SKM-1 treated with dmso at 0.1 percent for 144 hours (cell line): ENCODE measurements around the gene HLA-F.

Experiments used
- DNase-seq: peaks from one replicate; lab custom pipeline; 2025; ENCODE audit not compliant: unreplicated experiment; lab: John Stamatoyannopoulos, UW

Gene HLA-F

DNA sequence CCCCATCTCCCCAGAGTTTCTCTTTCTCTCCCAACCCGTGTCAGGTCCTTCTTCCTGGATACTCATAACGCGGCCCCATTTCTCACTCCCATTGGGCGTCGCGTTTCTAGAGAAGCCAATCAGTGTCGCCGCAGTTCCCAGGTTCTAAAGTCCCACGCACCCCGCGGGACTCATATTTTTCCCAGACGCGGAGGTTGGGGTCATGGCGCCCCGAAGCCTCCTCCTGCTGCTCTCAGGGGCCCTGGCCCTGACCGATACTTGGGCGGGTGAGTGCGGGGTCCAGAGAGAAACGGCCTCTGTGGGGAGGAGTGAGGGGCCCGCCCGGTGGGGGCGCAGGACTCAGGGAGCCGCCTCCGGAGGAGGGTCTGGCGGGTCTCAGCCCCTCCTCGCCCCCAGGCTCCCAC, at the start of gene HLA-F:
HLA-F (plus strand) TSS at position 173 of the 404 bp plus-strand sequence; CDS start at position 203, 30 bp downstream.
- DNase-seq, result peak; percentile 82

GRCh38 chr6:29674008-29674407, 49.2 kb upstream of the HLA-F start:
- DNase-seq, result no peak

GRCh38 chr6:29675561-29675960, 47.7 kb upstream of the HLA-F start:
- DNase-seq, result no peak

DNA sequence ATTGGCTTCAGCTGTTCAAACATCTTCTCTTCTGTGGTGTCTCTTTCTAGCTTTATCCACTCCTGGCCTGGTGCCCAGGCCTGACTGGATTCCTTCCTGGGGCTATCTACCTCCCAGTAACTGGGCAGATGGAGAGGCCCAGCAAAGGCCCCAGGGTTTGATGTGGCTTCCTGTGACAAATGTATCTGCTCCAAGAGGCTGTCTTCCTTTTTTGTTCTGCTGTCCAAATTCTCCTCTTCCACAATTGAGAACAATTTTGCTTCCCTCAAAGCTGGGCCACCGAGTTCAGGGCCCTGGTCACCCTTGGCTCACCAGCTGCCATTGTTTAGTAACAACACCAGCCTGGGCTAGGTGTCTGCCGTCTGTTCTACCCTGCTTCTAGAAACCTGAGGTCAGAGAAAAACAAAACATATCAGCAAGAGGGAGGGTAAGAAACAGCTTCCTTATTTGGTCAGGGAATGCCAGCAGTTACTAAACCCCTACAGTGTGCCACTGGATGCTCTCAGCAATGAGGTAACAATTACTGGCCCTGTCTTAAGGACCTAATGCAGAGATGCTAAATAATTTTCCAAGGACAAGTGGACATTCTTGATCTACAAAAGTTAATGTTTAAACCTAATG, 46.1 kb upstream of the HLA-F start:
- peak; percentile 55 for DNase-seq

GRCh38 chr6:29678114-29678513, 45.1 kb upstream of the HLA-F start:
- no peak for DNase-seq

DNA sequence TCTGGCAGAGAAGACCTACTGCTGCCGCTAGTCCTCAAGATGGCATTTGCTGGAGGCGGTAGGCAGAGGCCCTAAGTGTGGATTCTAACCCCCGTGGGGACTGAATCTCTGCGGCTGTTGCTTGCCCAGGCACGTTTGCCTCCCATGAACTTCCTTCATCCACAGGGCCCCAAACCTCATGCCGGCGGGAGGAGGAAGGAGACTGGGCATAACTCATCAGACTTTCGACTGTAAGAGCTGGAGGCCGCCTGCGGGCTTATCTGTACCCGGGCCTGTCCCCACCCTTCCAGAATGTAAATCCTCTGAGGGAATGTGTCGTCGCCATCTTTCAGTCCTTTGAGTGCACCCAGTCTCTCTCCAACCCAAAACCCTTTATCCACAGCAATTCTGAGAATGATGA, 43.3 kb upstream of the HLA-F start:
- no peak for DNase-seq

- DNase-seq, result no peak
Observed at GRCh38 chr6:29680416-29680815, 42.8 kb upstream of the HLA-F start.

- no peak for DNase-seq
Observed at GRCh38 chr6:29680904-29681303, 42.3 kb upstream of the HLA-F start, which contains the start of gene ZFP57. ZFP57 (minus strand) TSS chr6:29681152; CDS start chr6:29677003, 4,149 bp downstream.

- no peak for DNase-seq
Observed at GRCh38 chr6:29681811-29682210, 41.4 kb upstream of the HLA-F start.

DNA sequence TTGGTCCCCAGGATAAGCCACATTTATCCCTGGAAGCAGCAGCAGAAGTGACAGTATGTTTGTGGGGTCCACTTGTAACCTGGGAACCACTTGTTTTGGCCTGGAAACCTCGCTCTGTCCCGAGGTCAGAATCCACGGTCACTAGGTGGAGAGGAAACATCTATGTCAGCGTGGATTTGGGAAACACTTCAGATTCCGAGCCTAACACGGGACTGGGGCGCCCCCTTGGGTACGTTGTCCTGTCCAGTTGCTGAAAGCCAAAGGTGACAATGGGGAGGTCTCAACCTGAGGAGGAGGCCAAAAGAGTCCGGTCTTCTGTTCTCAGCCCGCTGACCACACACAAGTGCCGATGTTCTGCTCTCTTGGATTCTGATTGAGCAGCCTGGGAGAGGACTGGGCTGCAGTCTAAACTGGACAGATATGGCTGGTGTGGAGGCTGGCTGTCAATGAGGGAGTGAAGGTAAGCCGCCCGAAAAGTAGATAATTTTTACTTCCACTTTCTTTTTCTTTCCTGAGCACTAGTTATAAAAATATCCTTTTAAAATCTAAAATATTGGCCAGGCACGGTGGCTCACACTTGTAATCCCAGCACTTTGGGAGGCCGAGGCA, 37.4 kb upstream of the HLA-F start:
- DNase-seq, result no peak

- no peak for DNase-seq
Observed at GRCh38 chr6:29694637-29695036, 28.6 kb upstream of the HLA-F start.

GRCh38 chr6:29696147-29697125, 26.8 kb upstream of the HLA-F start:
- DNase-seq, result peak; percentile 41

GRCh38 chr6:29702519-29703103, 20.6 kb upstream of the HLA-F start:
- no peak for DNase-seq

DNA sequence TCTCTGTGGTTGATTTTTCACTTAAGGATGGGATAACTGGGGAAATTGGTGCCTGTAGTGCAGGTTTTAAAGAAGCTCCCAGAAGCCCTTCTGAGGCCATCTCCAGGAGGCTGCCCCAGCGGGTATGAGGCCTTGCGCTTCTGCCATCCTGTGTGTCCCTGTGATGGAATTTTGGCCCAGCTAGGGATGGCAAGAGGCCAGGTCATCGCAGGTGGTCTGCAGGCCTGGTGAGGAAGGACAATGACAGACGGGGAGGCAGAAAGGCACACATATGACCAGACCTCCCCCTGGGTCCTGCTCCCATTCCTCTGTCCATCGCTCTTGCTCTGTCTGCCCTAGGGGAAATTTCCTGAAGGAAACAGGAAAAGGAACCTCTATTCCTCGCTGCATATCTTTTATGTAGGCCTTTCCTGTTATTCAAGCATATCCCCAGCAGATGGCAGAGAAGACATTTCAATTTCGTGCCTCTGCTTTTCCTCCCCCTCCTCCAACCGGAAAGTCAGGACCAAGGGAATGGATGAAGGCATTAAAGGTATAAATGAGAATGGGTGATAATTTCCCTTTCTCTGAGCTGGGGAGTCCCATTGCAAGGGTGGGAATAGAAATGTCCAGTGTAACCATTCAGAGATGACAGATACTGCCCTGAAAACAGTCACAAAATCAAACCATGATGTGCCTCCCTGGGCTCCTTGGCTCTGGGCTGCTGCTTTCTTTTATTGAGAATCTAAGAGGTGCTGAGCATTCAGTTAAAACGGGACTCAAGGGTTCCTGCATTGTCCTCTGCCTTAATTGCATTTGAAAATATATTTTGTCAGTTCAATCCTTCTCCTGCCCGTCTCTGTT, 17.6 kb upstream of the HLA-F start:
- peak; percentile 21 for DNase-seq

- DNase-seq, result no peak
Observed at GRCh38 chr6:29708432-29709179, 14.6 kb upstream of the HLA-F start.

DNA sequence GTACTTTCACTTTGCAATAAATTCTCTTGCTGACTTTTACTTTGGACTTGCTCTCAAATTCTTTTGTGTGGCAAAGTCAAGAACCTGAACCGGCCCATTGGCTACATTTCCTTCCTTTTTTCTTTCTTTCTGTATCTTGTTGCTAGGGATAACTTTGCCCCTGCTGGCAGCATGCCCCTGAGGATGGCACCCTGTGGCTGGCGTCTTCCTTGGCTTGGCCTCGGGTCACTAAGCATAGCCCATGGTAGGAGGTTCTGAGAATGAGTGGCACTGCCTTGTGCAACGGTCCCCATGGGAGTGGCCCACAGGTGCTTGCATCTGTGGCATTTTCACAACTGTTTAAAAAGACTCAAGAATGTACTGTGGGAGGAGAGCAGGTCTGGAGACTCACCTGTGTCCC, 14.0 kb upstream of the HLA-F start:
- DNase-seq, result no peak

GRCh38 chr6:29710281-29710941, 12.8 kb upstream of the HLA-F start:
- DNase-seq, result no peak

GRCh38 chr6:29720863-29721262, 2.4 kb upstream of the HLA-F start:
- no peak for DNase-seq
